Renal cortex interstitium (tissue), 15 donors: ENCODE data around the gene ANKLE1. TPM values are rescaled to one million over a fixed set of nuclear protein-coding genes. Genes with fewer than 3 reads are reported as not detected.

Experiments
- DNase-seq, 11 donors: peaks; one replicate each; pipeline ENCODE4 v3.0.0-alpha.2; 2013; ENCODE audit warnings: low read depth in 9 of 11, low spot score in 4 of 11; ENCODE audit errors: extremely low read depth in 1 of 11
- long read RNA-seq, 16 experiments: transcript quantifications; one replicate each; lab custom pipeline, GENCODE V29; 2026
- polyA plus RNA-seq, 3 donors: library from polyadenylated mRNA; unstranded; fragments of 120-200 nt; gene quantifications; one replicate each; pipeline ENCODE4 v1.2.1, GENCODE V29; 2013; ENCODE audit not compliant: insufficient read length in 3 of 3

The ANKLE1 gene
- polyA plus RNA-seq: 1 to 10 TPM in 2 of 3 donors, under 1 TPM in 1; 0.95 to 1.7 (median 1.0) TPM
- long read RNA-seq, donor 1: 0 reads
- long read RNA-seq, donor 2: 0 reads
- long read RNA-seq, donor 3: 0 reads
- long read RNA-seq, donor 4: 0 reads
- long read RNA-seq, donor 5, partial matches to known transcripts: 0 of 1 reads
- long read RNA-seq, donor 5, other reads (novel, unspliced or antisense): 0 of 1 reads
- long read RNA-seq, donor 6: 0 reads
- long read RNA-seq, donor 7: 0 reads
- long read RNA-seq, donor 8: 0 reads
- long read RNA-seq, donor 9: 0 reads
- long read RNA-seq, donor 10: 0 reads
- long read RNA-seq, donor 11: 0 reads
- long read RNA-seq, donor 12: 0 reads
- long read RNA-seq, donor 13: 0 reads
- long read RNA-seq, donor 14: 0 reads
- long read RNA-seq, donor 15: 0 reads
- long read RNA-seq, donor 16, partial matches to known transcripts: 0 of 1 reads
- long read RNA-seq, donor 16, other reads (novel, unspliced or antisense): 0 of 1 reads

GRCh38 chr19:17281391-17282304 is at the start of gene ANKLE1:
ANKLE1 (plus strand) TSS chr19:17281901; CDS start chr19:17281921, 20 bp downstream.
- DNase-seq: no peak

- no peak for DNase-seq
Measured at GRCh38 chr19:17232258-17232657, 49.4 kb upstream of the ANKLE1 start.

GRCh38 chr19:17234911-17235299 is 46.8 kb upstream of the ANKLE1 start:
- no peak for DNase-seq

GRCh38 chr19:17235300-17235970 is 46.3 kb upstream of the ANKLE1 start:
- DNase-seq: peak in 1 of 11 donors; percentile 54

GRCh38 chr19:17235971-17236777 is 45.5 kb upstream of the ANKLE1 start:
- no peak for DNase-seq

GRCh38 chr19:17236811-17237543 is 44.7 kb upstream of the ANKLE1 start:
- DNase-seq: no peak

GRCh38 chr19:17237747-17238706 is 43.7 kb upstream of the ANKLE1 start:
- no peak for DNase-seq

- no peak for DNase-seq
Measured at GRCh38 chr19:17240062-17240752, 41.5 kb upstream of the ANKLE1 start.

- no peak for DNase-seq
Measured at GRCh38 chr19:17240826-17241399, 40.8 kb upstream of the ANKLE1 start.

GRCh38 chr19:17242431-17243208 is 39.1 kb upstream of the ANKLE1 start:
- DNase-seq: no peak

GRCh38 chr19:17243211-17243829 is 38.4 kb upstream of the ANKLE1 start:
- DNase-seq: no peak

GRCh38 chr19:17243830-17244617 is 37.7 kb upstream of the ANKLE1 start:
- DNase-seq: no peak

GRCh38 chr19:17244618-17245534 is 36.8 kb upstream of the ANKLE1 start:
- DNase-seq: no peak
